Stimulated activated CD4-positive, alpha-beta T cell treated with anti-CD3 and anti-CD28 coated beads, Interleukin-1b, Interleukin-23, amount 100 ng/mL, for 24 hours (primary cell): Measurements from ENCODE around the gene OPCML.

ENCODE experiments used
- DNase-seq, 4 experiments: peaks; one replicate each; pipeline ENCODE4 v3.0.0-alpha.2; 2020; ENCODE audit warnings: low read depth in 4 of 4, low spot score in 1 of 4

OPCML gene

DNA sequence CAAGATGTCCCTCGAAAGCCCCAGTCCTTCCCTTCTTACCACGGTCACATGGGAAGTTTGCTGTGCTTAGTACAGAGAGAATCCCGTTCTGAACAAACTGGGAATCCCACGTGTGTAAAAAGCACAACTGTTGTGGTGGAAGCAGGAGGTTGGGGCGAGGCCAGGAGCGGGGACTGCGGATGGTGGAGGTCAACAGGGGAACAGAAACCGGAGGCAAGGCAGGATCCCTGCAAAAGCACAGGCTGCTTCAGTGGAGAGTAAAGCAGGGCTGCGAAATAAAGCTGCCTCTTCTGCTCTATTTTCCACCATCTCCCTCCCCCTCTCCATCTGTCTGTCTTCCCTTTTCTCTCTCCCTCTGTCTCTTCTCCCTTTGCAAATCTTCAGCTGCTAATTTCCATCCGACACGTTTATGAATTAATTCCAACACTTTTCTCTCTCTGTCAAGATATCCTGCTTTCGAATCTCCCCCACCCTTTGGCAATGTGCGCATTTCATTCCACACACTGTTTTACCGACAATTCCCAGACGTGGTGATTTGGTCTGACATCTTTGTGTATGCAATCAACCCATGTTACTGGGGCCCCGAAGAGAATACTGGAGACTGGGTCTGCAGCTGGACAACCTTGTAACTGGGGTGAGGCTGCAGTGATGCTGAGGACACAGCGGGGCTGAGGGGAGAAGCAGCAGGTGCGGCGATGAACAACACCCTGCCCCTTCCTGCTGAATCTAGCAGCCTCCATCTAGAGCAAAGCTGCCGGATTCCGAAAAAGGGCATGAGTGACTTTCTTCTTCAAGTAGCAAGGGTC is 571.8 kb downstream of the OPCML start:
- no peak for DNase-seq

DNA sequence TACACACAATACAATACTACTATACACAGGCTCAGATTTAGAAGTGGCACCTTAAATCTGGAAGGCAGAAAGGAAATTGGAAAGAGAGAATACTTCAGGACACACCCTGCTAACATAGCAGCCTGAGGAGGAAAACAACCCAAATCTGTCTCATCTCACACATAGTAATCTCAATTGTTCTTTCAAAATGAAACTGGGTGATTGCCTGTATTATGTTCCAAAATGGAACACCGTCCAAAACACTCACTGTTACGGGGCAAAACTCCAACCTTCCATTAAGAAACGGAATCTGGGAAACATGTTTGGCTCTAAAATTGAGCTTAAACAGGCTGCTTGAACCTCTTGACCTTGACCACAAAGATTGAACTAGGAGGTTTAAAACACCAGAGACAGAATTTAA is 572.6 kb downstream of the OPCML start:
- DNase-seq = no peak

DNA sequence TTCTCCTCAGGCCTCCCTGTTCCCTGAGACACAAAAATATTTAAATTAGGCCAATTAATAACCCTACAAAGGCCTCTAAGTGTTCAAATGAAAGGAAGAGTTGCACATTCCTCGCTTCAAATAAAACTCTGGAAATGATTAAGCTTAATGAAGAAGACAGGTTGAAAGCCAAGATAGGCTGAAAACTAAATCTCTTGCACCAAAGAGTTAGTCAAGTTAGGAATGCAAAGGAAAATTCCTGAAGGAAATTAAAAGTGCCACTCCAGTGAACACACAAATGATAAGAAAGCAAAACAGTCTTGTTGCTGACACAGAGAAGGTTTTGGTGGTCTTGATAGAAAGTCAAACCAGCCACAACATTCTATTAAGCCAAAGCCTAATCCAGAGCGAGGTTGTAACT is 574.4 kb downstream of the OPCML start:
- no peak for DNase-seq

DNA sequence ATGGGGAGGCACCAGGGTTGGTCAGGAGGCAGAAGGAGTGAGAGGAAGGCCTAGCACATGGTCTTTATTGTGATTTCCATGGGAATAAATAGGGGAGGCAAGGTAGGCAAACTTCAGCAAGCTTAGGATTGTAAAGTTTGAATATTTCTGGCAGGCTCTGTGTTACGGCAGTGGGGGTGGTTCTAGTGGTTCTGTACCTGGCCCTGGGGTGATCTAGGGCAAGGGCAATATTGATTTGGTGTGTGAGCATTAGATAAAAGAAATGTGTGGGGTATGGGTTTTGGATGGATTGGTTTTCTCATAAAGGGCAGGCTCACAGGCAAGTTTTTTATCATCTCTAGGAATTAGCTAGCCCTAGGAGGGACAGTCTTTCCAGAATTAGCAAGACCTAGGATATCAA is 584.0 kb downstream of the OPCML start:
- no peak for DNase-seq

DNA sequence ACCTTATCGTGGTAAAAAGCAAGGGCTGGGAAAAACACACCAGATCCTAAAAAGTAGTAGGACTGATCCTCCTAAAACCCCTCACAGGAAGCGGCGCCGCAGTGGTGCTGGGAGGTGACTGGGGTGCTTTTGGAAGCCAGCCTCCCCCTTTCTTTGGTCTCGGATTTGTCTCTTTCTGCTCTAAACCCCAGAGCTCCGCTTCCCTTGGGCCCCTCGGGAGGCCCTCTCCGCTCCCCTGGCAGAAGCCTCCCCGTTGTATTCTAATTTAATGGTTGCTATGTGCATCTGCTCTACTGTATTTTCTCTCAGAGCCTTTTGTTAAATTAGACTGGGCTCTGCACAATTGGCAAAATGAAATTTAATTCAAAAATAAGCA is 587.7 kb downstream of the OPCML start:
- DNase-seq = no peak

DNA sequence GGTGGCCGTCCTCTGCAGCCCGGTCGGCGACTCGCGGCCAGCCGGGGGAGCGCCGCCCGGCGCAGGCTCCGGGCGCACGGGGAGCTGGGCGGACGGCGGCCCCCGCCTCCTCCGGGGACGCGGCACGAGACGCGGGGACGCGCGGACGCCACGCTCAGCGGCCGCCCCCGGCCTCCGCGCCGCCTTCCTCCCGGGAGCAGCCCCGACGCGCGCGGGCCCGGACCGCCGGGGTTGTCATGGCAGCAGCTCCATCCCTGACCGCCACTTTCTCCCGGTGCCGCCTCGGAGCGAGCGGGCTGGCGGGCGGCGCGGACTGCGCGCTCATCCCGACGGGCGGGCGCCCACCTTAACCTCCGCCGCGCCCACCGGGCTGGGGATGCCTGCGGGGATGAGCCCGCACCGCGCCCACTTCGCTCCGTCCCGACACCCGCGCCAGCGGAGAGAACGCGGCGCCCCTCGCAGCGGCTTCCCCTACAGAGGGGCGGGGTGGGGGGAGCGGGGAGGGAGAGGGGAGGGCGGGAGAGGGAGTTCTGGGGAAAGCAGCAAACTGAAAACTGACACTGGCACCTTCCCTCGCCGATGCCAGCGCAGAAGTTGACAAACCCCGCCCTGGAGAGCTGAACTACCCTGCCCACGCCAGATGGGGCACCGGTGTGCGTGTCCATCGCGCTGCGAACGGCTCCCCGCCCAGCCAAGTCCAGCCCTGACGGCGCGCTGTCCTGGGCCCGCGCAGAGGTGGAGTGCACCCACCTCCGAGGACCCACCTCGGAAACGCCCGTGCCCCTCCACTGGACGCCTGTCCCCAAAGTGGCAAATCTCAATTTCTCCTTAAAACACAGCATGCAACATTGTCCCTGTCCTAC is 588.4 kb downstream of the OPCML start:
- DNase-seq = no peak

DNA sequence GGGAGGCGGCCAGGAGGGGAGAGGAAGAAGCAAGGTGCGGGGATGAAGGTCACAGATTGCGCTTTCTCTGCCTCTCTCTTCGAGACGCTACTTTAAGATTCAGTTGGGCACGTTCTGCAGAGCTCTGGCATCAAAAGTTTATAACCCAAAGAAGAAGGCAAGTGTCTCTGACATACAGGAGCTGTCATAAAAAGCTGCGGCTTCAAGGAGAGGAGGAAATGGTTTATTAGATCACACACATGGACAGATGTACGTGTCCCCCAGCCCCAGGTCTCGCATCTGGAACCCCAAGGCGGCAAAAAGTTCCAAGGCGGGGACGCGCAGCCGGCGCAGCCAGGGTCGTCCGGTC is 589.0 kb downstream of the OPCML start:
- DNase-seq = no peak

DNA sequence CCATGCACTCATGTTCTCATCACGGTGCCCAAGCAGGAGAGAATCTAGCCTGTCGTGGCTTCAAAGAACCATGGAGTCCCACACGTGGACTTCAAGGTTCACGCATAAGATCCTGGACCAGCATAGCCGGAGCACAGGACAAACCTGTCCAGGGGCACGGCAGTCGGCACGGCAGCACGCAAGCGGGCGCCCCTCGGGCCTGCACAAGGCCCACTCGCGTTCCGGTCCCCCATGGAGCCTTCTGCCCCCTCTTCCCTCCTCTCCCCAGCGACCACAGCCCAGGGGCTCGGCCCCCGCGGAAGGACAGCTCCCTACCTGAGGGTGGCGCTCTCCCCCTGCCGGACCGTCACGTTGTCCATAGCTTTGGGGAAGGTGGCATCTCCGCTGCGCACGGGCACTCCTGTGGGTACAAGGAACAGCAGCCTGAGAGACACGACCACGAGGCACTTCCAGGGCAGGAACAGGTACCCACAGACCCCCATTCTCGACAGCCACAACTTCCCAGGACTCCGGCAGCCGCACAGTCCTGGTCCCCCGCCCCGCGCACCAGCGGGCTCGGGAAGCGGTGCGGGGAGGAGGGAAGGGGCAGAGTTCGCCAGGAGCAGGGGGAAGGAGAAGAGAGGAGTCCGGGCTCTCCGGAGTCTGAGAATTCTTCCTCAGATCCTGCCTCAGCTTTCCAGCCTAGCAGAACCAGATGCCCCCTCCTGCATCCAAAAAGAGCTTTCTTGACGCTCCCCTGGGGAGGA is 589.5 kb downstream of the OPCML start:
- DNase-seq = no peak

DNA sequence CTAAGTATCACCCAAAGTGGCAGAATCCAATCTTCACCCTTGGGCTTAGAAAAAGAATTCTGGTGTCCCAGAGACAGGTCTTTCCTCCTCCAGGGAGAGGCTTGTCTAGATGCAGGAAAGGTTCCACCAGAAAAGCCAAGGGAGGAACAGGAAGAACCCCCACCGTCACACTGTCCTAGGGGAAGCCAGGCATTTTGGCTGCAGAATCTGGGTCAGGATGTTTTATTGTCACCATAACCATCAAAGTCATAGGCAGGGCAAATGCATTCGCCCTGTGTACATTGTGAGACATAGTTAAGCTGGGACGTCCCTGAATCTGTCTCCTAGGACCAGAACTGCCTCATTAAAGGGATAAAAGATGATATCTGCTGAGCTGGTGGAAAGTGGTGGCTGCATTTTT is 590.5 kb downstream of the OPCML start:
- DNase-seq = no peak

DNA sequence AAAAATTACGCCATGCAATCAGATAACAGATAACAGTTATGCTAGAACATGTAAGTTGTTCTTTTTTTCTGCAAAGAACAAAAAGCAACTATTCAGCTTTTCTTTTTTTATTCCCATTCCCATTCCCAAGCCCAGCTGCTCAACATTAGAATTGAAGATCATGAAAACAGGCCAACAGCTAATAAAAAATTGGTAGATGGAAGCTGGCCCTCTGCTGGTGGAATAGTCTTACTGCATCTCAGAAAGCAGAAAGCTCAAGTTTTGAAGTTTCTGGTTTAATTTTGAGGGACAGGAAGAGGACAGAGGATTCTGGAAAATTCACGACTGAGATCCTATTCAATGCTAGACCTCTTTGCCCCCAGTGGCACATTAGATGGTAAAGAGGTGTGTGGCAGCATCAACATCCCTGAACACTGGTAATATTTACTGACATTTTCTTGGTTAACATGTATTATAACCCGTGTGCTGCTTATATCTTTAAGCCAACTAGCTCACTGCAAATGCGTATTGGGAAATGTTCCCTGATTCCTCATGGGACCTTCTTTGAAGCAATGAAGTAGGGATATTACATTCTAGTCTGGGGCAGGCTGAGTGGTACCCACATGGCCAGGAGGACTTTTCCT is 591.2 kb downstream of the OPCML start:
- DNase-seq = no peak

DNA sequence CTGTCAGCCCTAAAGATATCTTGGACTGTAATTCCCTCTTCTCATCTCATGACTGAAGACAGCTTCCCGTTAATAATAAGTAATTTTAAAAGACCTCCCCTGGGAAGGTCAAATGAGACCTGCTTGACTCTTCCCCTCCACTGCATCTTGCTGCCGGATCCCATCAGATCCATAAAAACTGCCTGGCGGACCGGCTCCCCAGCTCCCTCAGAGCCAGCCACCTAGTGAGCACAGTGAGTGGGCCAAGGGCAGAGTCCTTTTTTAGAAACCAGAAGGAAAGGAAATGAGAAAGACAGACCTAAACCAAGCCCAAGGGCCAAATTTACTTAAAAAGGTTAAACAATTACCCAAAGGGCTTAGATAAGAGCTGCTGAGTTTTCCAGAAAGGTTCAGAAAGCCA is 595.3 kb downstream of the OPCML start:
- no peak for DNase-seq

DNA sequence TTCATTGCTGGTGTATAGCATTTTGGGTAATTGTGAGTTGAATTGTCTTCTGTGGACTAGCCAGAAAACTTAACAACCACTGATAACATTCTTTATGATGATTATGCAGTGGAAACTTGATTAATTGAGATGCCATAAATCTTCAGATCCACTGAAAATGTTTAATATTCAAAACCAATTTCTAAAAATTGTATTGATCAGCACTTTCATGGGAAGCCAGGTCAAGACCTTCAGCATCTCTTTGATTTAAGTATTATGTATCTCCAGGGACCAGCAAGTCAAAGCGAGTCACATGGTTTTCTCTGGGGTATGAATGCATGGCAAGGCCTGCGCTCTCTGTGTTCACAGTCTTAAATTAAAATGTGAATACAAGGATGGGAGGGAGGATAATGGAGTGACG is 596.9 kb downstream of the OPCML start:
- no peak for DNase-seq

DNA sequence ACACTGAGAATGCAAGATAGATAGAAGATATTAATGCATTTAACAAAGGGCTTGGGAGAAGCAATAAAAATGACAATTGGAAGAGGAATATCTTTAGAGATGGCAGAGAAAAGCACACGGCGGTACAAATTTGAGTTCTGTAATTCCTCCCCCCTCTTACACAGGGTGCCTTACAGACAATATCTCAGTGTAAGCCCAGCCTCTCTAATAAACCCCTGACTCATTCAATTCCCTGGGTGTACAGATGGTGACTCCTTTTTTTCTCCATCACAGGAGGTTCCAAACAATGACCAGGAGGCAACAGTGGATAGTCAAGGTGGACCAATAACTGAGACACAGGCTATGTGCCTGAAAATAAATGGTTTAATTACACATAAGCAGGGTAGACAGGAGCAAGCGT is 598.6 kb downstream of the OPCML start:
- DNase-seq = no peak

DNA sequence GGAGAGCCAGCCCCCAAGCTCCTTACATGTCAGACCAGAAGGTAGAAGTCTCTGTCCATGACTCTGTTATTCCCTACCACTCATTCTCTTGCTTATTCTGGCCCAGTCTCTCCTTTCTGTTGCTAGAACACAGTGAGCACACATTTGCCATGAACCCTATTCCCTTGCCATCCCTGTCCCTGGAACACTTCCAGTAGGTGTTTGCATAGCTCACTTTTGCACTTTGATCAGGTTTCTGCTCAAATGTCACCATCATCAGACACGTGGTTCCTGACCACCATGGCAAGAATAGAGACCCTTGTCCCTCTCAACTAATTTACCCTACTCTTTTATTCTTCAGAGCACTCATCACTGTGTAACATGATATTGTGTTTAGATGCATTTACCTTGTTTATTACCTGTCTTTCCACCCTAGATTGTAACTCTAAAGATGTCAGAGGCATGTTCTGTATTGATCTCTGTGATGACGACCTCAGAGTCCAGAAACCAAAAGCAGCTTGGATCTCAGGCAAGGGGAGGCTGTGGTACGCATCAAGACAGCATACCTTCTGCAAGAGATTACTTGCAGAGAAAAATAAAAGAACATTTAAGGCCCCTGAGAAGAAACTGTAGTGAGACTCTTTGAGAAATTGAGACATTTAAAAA is 606.4 kb downstream of the OPCML start:
- DNase-seq = no peak

DNA sequence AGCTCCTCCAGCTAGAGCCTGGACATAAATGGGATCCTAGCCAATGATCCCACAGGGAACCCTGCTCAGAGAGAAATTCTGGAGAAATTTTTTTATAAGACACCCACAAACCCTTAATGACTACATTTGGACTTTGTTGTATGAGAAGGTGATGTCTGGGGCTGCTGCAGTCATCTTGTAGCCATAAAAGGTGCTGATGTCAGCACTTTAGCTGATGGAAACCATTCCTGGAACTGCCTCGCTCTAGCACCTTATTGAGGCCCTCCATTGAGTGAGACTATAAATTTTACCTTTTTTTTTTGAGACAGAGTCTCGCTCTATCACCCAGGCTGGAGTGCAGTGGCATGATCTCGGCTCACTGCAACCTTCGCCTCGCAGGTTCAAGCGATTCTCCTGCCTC is 610.7 kb downstream of the OPCML start:
- no peak for DNase-seq

DNA sequence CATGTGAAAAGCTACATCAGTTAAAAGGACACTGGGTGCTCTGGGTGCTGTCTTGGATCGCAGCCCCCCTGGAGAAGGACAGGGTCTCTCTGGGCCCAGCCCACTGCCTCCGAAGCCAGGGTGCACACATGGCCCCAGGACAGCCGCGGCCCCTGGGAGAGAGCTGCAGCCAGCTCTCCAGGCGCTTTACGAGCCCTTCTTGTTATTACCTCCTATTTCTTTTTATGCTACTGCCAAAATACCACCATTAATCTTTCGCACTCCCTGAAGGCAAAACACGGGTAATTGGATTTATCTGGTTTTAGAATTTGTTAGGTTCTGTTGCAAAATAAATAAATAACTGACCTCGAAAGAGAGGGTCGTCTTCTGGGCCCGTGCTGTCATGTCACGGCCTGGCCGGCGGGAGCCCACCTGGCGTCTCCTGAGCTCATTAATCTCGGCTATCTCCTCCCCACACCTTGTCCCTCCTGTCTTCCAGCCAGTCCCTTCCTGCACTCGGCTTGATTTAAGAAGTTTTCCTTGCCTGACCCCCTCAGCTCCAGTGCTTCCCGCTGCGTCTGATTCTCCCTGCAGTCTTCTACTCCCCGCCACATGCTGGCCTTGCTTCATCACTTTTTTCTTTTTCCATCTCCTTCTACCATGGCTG is 611.7 kb downstream of the OPCML start:
- no peak for DNase-seq

DNA sequence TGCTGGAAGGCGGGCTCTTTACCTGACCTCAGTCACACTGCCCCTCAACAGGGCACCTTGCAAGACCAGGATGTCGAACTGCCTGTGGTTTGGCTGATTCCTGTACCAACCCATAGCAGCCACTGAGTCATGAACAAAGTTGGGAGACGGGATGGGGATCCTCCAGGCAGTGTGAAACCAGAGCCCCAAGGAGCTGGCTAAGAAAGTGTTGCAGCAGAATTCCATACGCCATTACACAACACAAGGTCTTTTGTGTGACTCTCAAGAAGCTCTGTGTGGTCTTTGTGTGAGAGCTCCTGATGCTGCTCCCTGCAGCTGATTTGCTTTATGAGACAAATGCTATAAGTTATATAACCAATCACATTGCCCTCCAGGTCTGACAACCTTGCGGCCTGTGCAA is 617.7 kb downstream of the OPCML start:
- no peak for DNase-seq

DNA sequence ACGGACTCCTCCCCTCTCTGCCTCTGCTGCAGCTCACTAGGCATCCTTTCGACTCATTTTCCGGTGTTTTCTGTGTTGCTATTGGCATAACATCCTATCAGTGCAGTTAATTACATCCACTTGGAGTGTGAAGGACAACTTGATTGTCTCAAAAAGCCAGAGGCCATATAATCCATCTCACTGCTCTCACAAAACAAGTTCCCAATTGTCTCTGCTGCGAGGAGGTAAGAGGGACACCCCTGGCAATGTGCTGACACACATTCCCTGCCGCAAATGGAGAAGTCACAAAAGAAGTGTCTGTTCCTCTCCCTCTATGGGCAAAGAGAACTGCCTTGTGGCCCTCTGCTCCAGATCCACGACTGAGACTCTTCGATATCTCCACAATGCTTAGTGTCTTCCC is 618.4 kb downstream of the OPCML start:
- DNase-seq = no peak

DNA sequence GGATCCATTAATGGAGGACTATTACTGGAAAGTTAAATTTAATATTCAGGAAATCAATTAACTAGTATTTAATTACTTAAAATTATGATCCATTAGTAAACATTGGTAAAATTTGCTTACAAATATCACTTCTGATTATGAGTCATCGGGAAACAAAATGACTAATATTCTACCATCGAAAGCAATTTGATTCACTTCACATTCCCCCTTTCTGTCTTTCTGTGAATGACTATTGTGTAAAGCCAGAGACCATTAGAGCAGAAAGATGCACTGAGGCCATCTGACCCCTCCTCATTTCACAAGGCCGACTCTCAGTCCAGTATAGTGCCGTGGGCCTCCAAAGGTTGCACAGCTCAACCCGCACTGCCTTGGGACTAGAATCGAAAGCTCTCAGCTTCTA is 619.0 kb downstream of the OPCML start:
- DNase-seq = no peak

DNA sequence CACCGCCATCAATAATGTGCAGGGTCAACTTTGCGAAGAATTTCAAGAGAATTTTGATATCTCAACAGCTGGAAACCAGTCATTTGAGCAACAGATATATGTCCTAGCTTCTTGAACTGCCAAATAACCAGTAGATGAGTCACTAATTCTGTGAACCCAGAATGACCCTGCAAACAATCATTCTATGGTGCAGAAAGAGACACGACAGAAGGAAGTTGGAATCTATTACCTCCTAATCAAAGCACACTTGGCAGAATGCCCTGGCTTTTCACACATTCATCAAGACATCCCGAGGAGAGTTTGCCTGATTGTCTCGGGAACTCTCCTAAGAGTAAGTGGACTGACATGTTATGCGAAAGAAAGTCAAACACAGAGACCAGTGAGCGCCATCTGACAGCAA is 621.1 kb downstream of the OPCML start:
- DNase-seq = no peak
